Stimulated activated CD8-positive, alpha-beta memory T cell treated with anti-CD3 and anti-CD28 coated beads, Interleukin-15, amount 100 ng/mL, for 4 hours (primary cell): ENCODE measurements around the gene SLX1A.
A peak's percentile ranks its signal among the peaks of the same experiment; 100 is the strongest.
"Not testable (repeated sequence)": the region's sequence is repeated elsewhere in the genome, so short reads cannot be mapped to it uniquely, and the experiment has no call there.

ENCODE experiments used
- DNase-seq, 2 donors: peaks; one replicate each; pipeline ENCODE4 v3.0.0-alpha.2; 2020; ENCODE audit warnings: low read depth in 2 of 2

Gene SLX1A

GRCh38 chr16:30184096-30184890, 9.4 kb upstream of the SLX1A start:
- peak; percentile 54 to 59 for DNase-seq

GRCh38 chr16:30184891-30185682, 8.6 kb upstream of the SLX1A start:
- DNase-seq, result no peak

- peak; percentile 69 to 72 for DNase-seq
Measured at GRCh38 chr16:30185683-30186421, 7.8 kb upstream of the SLX1A start.

GRCh38 chr16:30186444-30186781, 7.3 kb upstream of the SLX1A start:
- DNase-seq, result peak in 1 of 2 donors; percentile 18

GRCh38 chr16:30186782-30187555, 6.7 kb upstream of the SLX1A start:
- peak; percentile 63 to 74 for DNase-seq

GRCh38 chr16:30187556-30187865, 6.2 kb upstream of the SLX1A start:
- DNase-seq, result no peak

- no peak for DNase-seq
Measured at GRCh38 chr16:30187971-30188561, 5.6 kb upstream of the SLX1A start.

- DNase-seq, result not testable (repeated sequence)
Measured at GRCh38 chr16:30191158-30191557, 2.5 kb upstream of the SLX1A start.

GRCh38 chr16:30193098-30193497, 577 bp upstream of the SLX1A start:
- not testable (repeated sequence) for DNase-seq

GRCh38 chr16:30194172-30194925, 674 bp downstream of the SLX1A start:
- DNase-seq, result not testable (repeated sequence)

- not testable (repeated sequence) for DNase-seq
Measured at GRCh38 chr16:30197001-30197400, 3.3 kb downstream of the SLX1A start.

- not testable (repeated sequence) for DNase-seq
Measured at GRCh38 chr16:30199049-30199448, 5.4 kb downstream of the SLX1A start, which contains the start of gene SULT1A3. Gene SULT1A3 (plus strand): TSS chr16:30199255. CDS start chr16:30200729, 1,474 bp downstream.

- DNase-seq, result not testable (repeated sequence)
Measured at GRCh38 chr16:30199608-30200343, 6.1 kb downstream of the SLX1A start.

- not testable (repeated sequence) for DNase-seq
Measured at GRCh38 chr16:30205541-30206236, 12.0 kb downstream of the SLX1A start.

- not testable (repeated sequence) for DNase-seq
Measured at GRCh38 chr16:30206252-30206651, 12.6 kb downstream of the SLX1A start.

- DNase-seq, result not testable (repeated sequence)
Measured at GRCh38 chr16:30207063-30207704, 13.5 kb downstream of the SLX1A start.

- not testable (repeated sequence) for DNase-seq
Measured at GRCh38 chr16:30209032-30209431, 15.4 kb downstream of the SLX1A start.

GRCh38 chr16:30211414-30211813, 17.7 kb downstream of the SLX1A start:
- not testable (repeated sequence) for DNase-seq
